Measurements from ENCODE around the gene LYPD5.
A peak's percentile ranks its signal among the peaks of the same experiment; 100 is the strongest.
"Not testable (repeated sequence)": the region's sequence is repeated elsewhere in the genome, so short reads cannot be mapped to it uniquely, and the experiment has no call there.

LYPD5 gene

DNA sequence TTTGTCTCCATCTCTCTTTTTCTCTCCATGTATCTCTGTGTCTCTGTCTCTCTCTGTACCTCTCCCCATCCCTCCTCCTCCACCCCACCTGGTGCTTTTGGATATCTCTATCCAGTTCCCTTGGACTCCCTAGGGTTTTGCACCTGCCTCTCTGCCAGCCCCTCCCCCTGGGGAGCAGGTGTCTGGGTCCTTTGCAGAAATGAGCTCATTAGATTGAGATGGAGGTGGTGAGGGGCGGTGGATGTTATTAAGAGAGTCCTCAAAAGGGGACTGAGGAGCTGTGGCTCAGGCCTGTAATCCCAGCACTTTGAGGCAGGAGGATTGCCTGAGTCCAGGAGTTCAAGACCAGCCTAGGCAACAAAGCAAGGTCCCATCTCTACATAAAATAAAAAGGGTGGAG is 23.6 kb downstream of the LYPD5 start:
- DNase-seq (ENCODE audit: low read depth, low spot score), result no peak

DNA sequence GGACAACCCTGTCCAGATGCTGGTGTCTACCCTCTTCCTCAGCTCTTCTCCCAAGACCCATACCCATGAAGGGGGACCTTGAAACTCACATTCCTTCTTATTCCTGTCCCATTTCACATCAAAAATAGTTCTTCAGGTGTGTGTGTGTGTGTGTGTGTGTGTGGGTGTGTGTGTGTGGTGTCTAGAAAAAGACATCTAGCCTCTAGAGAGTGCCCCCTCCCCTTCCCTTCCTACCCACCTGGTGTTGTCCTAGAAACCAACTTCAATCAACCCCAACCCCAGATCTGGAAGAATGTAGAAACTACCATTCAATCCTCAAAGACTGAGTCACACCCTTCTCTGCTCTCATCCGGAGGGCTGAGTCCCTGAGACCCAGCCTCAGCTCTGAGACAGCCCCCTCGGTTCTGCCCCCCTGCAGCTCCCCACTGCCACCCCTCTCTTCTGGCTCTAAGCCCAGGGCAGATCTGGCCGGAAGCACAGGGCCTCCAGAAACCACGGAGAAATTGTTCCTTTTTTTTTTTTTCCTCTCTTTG is 25.0 kb downstream of the LYPD5 start:
- DNase-seq (ENCODE audit: low read depth, low spot score), result no peak

DNA sequence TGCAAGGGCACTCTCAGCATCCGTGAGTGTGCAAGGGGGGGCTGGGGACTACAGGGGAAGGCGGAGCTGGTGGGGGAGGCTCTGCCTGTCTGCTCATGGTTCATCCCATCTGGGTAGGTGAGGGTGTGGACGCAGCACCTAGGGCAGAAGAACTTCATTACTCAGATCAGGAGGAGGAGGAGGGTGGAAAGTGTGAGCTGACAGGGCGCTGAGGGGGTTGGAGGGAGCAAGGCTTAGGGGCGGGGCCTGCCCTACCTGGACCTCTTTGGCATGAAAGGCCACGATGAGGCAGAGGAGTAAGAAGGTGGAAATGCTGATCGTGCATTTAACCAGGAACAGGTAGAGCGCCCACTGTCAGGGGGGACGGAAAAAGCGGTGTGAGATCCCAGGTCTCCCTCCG is 26.0 kb downstream of the LYPD5 start:
- peak; percentile 51 for DNase-seq (ENCODE audit: low read depth, low spot score)

DNA sequence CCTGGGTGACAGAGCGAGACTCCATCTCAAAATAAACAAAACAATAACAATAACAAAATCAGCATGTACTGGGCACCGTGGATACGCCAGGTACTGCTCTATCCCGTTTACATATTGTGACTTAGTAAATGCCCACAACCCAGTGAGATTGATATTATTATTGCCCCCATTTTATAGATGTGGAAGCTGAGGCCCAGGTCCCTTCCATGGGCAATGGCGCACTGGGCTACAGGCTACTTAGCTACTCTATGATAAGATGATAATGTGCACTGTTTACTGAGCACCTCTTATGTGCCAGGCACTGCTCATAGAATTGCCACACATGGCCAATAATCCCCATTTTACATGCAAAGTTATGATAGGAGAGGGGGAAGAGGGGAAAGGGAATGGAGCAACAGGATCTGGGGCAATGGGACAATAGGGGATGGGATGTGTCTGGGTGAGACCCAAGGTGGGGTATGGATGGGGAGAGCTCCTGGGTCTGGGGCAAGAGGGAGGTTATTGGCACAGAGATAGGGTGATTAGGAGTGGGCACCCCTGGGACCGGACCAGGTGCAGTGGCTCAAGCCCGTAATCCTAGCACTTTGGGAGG is 26.9 kb downstream of the LYPD5 start:
- DNase-seq (ENCODE audit: low read depth, low spot score), result no peak

DNA sequence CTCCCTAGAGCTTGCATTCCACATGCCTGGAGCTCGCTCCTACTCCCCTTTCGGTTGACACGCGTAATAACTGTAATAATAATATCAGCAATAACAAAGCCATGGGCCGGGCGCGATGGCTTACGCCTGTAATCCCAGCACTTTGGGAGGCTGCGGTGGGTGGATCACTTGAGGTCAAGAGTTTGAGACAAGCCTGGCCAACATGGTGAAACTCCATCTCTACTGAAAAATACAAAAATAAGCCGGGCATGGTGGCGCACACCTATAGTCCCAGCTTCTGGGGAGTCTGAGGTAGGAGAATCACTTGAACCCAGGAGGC is 27.3 kb downstream of the LYPD5 start:
- not testable (repeated sequence) for DNase-seq (ENCODE audit: low read depth, low spot score)

DNA sequence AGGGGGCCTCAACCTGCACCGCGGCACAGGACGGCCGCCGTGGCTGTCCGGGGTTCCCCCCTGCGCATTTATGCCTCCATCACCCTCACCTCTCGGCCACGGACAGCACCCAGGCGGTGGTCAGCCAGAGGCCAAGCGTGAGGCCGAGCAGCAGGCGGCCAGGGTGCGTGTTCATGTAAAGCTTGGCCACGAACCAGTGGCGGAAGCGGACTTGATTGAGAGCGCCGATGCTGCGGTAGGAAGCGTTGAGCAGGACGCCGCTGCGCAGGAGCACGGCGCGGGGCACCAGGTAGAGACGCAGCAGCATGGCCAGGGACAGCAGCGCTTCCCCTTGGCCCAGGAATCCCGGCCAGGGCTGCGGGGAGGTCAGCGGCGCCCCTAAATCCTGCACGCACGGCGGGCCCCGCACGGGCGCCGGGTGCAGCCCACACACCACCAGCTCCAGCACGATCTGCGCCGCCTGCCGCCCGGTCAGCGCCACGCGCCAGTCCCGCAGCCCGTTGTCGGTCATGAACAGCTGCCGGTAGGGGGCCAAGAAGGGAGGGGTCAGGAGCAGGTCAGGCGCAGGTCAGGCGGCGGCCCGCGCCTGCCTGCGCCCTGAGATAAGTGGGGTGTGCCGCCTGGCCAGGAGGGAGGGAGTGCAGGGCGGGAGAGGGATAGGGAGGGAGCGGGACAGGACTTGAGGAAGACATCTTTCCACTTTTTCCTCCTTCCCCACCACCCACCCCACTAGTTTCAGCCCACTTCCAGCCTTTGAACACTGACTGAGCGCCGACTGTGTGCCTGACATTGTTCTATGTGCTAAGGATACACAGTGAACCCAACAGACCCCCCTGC is 27.9 kb downstream of the LYPD5 start:
- no peak for DNase-seq (ENCODE audit: low read depth, low spot score)

DNA sequence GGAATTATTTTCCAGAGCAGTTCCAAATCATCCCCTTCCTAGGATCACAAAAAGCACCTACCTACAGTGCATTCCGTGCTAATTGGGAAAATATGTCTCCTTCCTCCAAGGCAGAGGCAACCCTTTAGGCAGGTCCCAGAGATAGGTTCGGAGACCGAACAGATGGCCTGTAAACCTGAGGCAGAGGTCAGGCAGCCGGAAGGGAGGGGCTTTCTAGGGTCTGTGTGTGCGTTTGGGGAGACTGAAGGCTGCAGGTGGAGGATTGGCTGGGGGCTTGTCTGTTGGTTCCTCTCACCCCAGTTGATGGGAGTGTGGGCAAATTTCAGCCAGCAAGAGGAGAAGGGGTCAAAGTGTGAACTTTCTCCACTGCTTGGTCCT is 28.5 kb downstream of the LYPD5 start:
- no peak for DNase-seq (ENCODE audit: low read depth, low spot score)

DNA sequence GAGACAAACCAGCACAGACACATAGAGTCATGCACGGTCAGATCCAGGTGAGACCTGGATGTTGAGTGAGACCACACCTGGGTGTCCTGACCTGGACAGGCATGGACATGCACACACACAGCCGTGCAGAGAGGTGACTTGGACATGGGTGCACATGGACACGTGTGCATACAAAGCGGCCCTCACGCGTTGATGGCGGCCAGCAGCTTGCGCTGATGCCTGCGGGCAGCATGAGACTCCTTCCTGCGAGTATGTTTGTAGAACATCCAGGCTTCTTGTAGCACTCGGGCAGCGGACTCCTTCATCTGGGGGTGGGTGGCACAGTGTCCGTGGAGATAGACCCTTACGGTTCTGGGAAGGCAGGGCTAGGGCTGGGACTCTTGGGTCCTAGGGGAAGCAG is 33.0 kb downstream of the LYPD5 start:
- no peak for DNase-seq (ENCODE audit: low read depth, low spot score)

DNA sequence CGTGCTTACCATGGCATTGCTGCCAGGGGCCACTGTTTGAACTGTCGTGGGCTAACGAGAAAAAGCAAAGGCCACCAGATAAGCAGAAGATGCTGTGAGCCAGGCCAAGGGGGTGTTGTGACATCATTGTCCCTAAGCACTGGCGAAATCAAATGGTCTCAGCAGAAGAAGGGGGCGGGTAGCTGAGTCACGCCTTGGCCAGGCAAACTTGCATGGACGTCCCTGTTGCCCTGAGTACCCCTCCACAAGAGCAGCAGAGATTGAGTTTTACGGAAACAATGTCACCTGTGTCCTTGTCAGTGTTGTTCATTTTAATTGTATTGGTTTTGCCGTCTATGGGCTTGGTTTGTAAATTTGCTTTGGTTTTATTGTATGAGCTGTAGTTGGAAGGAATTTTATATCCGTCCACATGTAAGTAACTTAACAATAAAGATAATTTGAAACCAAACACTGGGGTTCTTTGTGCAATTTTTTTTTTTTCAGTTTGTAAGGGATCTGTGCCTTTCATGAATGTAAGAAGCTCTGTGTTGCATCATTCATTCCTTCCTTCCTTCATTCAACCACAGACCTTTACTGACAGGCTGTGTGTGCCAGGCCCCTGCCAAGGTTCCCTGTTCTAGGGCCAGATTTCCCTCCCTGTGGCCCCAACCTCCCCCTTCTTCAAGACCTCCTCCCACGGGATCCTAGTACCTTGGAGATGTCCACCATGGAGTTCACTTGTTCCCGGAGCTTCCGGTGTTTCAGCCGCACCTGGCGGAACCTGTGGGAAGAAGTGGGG is 33.8 kb downstream of the LYPD5 start:
- no peak for DNase-seq (ENCODE audit: low read depth, low spot score)

DNA sequence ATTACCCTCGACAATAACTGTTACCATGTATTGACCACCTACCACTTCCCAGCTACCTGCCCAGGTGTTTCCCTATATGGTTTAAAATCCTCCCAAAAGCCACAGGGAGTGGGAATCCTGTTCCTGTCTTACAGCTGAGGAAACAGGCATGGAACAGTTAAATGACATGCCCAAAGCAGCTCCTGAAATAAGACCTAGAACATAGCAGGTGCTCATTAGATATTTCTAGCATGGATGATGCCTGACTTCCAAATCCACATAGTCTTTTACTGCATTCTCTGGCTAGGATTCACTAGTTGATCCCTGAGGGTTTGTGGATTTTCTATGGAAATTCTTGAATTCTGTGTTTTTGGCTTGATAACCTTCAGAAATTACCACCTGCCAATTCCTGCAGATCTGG is 34.4 kb downstream of the LYPD5 start:
- no peak for DNase-seq (ENCODE audit: low read depth, low spot score)

DNA sequence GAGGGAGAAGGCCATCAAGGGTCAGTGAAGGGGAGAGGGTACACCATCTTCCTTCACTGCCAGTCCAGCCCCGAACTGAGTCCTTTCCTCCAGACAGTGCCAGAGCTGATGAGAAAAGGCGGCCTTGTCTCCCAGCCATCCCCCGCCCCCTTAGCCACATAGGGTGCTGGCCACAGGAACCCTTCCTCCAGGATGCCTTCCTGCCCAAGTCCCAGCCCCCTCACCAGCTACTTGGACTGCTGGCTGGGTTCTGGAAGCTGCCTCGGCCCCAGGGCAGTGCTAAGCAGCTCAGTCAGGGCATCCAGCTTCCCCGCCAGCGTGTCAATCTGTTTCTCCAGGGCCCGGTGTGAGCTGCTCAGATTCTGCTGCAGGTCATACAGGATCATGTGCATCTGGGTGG is 34.9 kb downstream of the LYPD5 start:
- no peak for DNase-seq (ENCODE audit: low read depth, low spot score)

DNA sequence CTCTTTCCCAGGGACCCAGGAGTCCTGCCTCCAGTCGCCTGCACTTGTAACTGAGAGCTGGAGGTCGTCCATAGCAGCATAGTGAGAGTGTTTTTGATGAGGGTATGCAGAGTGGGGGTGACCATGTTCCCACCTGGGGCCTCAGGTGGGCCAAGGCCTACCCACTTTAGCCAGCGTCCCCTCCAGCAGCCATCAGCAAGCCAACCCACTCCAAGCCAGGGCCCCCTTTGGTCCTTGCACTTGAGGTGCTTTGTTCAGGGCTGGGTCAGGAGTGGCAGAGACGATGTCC is 35.5 kb downstream of the LYPD5 start:
- no peak for DNase-seq (ENCODE audit: low read depth, low spot score)

DNA sequence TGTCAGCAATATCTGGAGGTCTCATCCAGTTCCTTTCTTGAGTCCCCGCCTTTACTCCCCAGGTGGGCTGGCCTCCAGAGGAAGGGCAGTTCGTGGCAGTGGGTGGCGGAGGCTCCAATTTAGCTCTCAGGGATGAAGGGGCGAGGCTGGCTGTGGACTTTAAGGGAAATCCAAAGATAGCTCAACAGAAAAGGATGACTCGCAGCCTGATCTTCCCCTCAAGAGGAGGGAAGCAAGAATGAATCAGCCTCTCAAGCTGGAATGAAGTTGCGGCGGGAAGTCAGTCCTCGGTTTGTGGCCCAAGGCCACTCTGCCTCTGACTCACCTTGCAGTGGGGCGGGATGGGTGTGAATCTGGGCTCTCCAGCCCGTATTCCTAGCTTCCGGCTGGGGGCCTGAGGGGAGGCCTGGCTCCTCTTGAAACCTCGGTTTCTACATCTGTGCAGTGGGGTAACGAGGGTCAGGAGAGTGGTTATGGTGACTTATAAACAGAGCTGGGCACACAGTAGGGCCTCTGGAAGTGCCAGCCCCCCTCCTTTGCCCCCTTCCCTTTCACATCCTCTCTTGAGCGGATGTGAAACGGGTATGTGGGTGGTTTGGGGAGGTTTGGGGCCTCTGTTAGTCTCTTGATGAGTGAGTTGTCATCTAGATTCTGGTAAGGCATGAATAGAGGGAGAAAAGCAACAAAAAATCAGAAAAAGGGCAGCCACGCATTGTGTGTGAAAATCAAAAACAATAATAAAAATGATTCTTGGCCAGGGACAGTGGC is 37.0 kb downstream of the LYPD5 start:
- peak; percentile 32 for DNase-seq (ENCODE audit: low read depth, low spot score)

DNA sequence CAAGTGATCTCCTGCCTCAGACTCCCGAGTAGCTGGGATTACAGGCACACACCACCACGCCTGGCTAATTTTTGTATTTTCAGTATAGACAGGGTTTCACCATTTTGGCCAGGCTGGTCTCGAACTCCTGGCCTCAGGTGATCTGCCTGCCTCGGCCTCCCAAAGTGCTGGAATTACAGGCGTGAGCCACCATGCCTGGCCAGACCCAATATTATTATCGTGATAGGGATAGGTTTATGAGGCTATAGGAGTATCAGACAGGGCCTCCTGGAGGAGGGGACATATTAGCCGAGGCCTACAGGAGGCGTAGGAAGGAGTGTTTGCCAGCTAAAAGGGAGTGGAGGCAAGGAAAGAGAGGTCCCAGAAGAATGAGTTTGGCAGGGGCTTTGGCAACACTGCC is 37.6 kb downstream of the LYPD5 start:
- DNase-seq (ENCODE audit: low read depth, low spot score), result not testable (repeated sequence)

DNA sequence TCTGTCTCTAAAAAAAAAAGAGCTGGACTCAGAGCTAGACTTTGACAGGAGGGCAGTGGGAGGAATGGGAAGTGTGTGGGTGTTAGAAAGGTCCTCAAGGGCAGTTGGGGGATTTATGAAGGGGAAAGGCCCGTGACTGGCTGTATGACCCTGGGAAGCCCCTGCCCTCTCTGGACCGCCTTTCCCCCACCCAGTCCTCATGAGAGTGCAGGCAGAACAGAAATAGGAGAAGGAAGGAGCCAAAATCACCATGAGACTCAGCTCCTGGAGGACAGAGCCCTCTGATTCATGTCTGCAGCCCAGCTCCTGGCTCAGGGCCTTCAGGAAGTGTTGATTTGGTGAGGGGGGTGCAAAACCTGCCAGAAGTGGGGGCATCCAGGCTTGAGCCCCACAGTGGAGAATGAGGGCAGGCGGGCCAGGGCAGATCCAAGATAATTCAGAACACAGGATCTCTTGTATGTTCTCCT is 38.7 kb downstream of the LYPD5 start:
- DNase-seq (ENCODE audit: low read depth, low spot score), result no peak

DNA sequence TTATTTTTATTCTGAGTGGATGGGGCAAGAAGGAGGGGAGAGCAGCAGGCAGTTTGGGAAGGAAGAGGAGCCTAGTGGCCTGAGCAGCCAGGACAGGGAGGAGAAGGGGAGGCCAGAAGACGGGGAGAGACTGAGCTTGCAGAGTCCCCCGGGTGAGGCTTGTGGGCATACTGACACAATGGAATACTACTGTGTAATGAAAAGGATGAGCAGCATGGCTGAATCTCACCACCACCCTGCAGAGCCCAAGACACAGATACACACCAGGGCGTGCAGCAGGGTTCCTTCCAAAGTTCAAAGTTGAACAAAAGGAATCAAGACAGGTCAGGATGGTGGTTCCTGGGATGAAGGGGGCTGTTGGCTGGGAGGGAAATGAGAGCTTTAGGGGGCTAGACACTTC is 39.4 kb downstream of the LYPD5 start:
- no peak for DNase-seq (ENCODE audit: low read depth, low spot score)

DNA sequence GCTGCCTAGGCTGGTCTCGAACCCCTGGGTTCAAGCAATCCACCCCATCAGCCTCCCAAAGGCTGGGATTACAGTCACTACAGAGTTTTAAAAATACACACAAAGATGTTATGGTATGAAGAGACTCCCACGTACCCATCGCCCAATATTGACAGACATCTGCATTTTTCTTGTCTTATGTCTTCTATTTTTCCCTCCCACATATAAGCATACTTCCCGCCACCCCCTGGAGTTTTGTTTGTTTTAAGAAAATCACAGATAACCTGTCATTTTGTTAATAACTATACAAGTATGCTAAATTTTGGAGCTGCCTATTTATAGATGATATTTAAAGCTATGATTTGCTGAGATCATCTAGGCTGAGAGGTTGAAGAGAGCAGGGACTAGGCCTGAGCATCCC is 41.3 kb downstream of the LYPD5 start:
- DNase-seq (ENCODE audit: low read depth, low spot score), result no peak

DNA sequence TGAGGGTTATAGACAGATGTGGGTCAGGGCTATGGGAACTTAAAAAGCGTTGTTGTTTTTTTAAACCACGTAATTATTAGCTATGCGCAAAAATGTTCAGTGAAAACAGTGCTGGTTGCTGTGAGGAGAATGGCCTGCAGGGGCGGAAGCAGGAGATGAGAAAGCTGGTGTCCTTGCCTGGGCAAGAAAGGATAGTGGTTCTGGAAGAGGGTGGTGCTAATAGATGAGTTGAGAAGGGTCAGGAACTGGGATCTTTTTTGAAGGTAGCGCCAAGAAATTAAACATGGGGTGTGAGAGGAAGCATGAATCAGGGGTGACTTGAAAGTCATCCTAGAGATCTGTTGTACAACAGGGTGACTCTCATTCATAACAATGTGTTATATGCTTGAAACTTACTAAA is 42.7 kb downstream of the LYPD5 start:
- DNase-seq (ENCODE audit: low read depth, low spot score), result no peak

DNA sequence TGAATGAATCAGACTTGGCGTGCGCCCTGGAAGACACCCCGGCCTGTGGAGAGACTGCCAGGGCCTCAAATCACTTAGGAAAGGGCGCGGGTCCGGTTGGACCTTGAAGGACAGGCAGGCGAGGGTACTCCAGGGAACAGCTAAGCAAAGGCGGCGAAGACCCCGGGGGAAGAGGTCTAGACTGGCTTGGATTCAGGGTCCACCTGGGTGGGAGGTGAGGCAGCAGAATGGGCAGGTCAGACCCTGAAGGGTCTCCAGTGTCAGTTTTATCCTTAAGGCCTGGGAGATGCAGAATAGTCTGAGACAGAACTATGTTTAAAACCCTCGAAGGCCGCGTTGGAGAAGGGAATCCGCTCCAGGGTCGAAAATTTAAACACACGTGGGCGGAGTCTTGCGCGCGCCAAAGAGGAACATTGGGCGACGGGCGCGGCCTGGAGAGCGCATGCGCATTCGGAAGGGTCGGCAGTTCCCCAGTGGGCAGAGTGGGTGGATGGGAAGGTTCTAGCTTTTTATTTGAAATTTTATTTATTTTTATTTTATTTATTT is 46.9 kb downstream of the LYPD5 start:
- peak; percentile 38 for DNase-seq (ENCODE audit: low read depth, low spot score)

DNA sequence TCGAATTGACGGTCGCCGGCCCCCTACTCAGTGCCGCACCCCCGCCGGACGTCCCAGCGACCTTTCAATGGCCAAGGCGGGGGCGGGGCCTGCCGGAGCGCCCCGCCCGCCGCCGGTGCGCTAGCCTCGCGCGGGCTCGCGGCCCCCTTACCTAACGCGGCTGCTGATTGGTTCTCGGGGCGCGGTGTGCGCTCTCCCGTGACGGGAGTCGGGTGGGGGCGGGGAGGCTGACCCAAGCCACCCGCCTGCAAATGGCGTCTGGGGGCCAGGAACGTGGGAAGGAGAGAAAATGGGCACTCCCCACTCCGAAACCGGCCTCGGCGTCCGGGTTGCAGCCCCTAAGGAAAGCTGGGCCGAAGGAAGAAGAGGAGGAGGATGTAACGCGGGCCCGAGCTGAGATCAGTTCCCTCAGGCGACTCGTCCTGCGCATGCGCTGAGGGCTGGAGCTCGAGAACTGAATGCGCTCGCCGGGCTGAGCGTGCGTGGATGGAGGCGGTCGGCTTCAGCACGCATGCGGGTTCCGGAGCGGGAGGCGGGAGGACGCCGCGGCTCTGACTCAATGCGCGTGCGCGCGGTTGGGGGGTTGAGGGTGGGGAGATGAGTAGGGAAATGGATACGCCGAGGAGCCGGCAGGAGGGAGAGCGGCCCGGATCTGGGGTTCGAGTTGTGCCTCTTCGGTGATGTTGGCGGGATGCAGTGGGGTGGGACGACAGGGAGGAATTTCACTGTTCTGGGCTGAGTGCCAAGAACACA is 47.6 kb downstream of the LYPD5 start, which contains the start of gene SMG9:
SMG9 (minus strand) TSS at position 460 of the 753 bp plus-strand sequence. CDS start 4,221 bp downstream, outside the sequence.
- peak; percentile 94 for DNase-seq (ENCODE audit: low read depth, low spot score)

DNA sequence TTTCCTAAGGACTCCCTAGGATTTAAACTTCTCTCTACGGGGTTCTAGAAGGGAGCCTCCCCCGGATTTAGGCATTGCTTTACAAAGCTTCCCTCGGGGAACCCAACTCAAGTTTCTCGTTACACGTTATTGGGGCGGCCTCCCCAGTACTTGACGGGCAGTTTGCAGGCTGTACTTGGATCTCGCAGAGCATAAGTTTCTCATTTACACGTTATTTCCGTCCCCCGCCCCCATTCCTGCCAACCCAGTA is 48.1 kb downstream of the LYPD5 start:
- DNase-seq (ENCODE audit: low read depth, low spot score), result peak; percentile 71
